Kidney (tissue), 14 donors: ENCODE data around the gene RBM17. TPM values are rescaled to one million over a fixed set of nuclear protein-coding genes. Genes with fewer than 3 reads are reported as not detected.

ENCODE experiments used
- DNase-seq, 5 donors: peaks; one replicate each; pipeline ENCODE4 v3.0.0-alpha.2; 2013 to 2020
- FAIRE-seq: peaks from 2 replicates; lab custom pipeline; 2012; peaks lifted over from hg19 to GRCh38; lab: Jason Lieb, UNC
- H3K27ac ChIP-seq, 2 donors: one replicate each; pipeline ENCODE4 v1.7.0; 2013; ENCODE audit warnings: low read depth in 2 of 2, low read length in 2 of 2, inconsistent platforms in 1 of 2
- H3K27me3 ChIP-seq: one replicate; pipeline ENCODE4 v1.7.1; 2013; ENCODE audit warnings: low read length, inconsistent platforms; ENCODE audit not compliant: control insufficient read depth, insufficient read depth
- H3K36me3 ChIP-seq, 3 donors: one replicate each; pipeline versions ENCODE4 v1.7.0 to v1.7.1; 2013; ENCODE audit warnings: low read length in 3 of 3, control low read depth in 1 of 3, inconsistent platforms in 1 of 3; ENCODE audit not compliant: insufficient read depth in 3 of 3, control insufficient read depth in 2 of 3
- H3K4me1 ChIP-seq, 3 donors: one replicate each; pipeline versions ENCODE4 v1.7.0 to v1.7.1; 2013; ENCODE audit warnings: low read length in 3 of 3, inconsistent platforms in 1 of 3, low read depth in 1 of 3; ENCODE audit not compliant: control insufficient read depth in 2 of 3, insufficient read depth in 2 of 3
- H3K4me3 ChIP-seq, 3 donors: one replicate each; pipeline versions ENCODE4 v1.7.0 to v1.8.1; 2013; ENCODE audit warnings: low read length in 3 of 3, control low read depth in 1 of 3, inconsistent platforms in 1 of 3
- H3K9ac ChIP-seq, 3 donors: one replicate each; pipeline versions ENCODE4 v1.7.0 to v1.7.1; 2013; ENCODE audit warnings: low read length in 3 of 3, control low read depth in 1 of 3, inconsistent platforms in 1 of 3
- H3K9me3 ChIP-seq, 3 donors: one replicate each; pipeline versions ENCODE4 v1.7.0 to v1.7.1; 2013; ENCODE audit warnings: low read length in 3 of 3, control low read depth in 1 of 3, inconsistent platforms in 1 of 3; ENCODE audit not compliant: control insufficient read depth in 2 of 3, insufficient read depth in 1 of 3
- CTCF ChIP-seq: IDR thresholded peaks from 3 replicates; pipeline ENCODE4 v1.5.1; 2012; ENCODE audit warnings: mild to moderate bottlenecking, moderate library complexity, borderline replicate concordance; ENCODE audit not compliant: insufficient read depth; ENCODE audit errors: extremely low read depth
- intact Hi-C: fragments of 100-400 bp; cut with DNase I; formaldehyde crosslinking; loops from one replicate; pipeline ENCODE4 v1.11.1; 2022
- polyA plus RNA-seq: library from polyadenylated mRNA; stranded (reverse); fragments of 350-450 nt; fragmentation: Illumina TruSeq; extraction: RNeasy Lipid Tissue Mini Kit (QIAGEN cat#74804); gene quantifications from one replicate; pipeline ENCODE4 v1.2.3, GENCODE V29; 2014; ENCODE audit warnings: low read depth, low replicate concordance; ENCODE audit not compliant: insufficient read depth
- total RNA-seq: library from RNA; stranded (reverse); fragmentation: NEBNext Ultra II Directional; extraction: Animal tissue kit (Norgen Biotek cat#: 25700); gene quantifications from one replicate; pipeline ENCODE4 v1.2.1, GENCODE V29; 2021
- donor health status: control.
- donor health status: control.
- donor health status: control.
- donor health status: control.
- donor health status: control.
- donor health status: DM: yes; HTN: yes; CAD: no.
- donor health status: Normal renal cell carcinoma (clear cell type).

The RBM17 gene
- total and polyA plus RNA-seq, 2 donors from 2014 or later: 46.4 to 91.9 TPM

DNA sequence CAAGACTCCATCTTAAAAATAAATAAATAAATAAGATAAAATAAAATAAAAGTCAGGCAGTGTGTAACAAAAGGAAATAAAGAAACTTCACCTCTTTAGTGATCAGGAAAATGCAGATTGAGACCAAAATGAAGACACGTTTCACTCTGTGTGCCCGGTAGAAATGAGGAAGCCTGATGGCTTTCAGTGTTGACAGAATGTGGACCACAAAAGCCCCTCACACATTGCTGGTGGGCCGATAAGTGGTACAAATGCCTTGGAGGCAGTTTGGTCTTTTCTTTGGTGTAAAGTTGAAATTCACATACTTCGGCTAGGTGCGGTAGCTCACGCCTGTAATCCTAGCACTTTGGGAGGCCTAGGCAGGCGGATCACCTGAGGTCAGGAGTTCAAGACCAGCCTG is 69.4 kb downstream of the RBM17 start:
- intact Hi-C loops: no loop called here
- Histone ChIP-seq H3K4me1 (no peaks in the 10 kb centered on the region), H3K9me3 (no peaks in the 10 kb centered on the region), H3K27me3 (no peaks in the 10 kb centered on the region), H3K27ac (no peak overlapping the region), H3K9ac (no peak overlapping the region), H3K36me3 (no peaks in the 10 kb centered on the region), H3K4me3 (no peak overlapping the region)
- no peak for TF ChIP-seq CTCF
- FAIRE-seq (no peak), DNase-seq (no peak)

DNA sequence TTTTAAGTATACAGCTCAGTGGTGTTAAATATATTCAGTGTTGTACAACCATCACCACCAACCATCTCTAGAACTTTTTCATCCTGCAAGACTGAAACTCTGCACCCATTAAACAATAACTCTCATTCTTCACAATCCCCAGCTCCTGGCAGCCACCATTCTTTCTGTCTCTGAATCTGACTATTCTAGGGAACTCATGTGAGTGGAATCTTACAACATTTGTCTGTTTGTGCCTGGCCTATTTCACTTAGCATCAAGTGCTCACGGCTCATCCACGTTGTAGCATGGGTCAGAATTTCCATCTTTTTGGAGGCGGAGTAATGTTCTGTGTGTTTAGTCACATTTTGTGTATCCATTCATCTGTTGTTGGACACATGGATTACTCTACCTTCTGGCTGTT is 73.1 kb downstream of the RBM17 start:
- Histone ChIP-seq H3K9ac (no peak overlapping the region), H3K4me1 (peaks cover 0 to 6% (median 0%) of the 10 kb centered on the region in 3 donors), H3K36me3 (peaks cover 0 to 2% (median 0%) of the 10 kb centered on the region in 3 donors), H3K27me3 (no peaks in the 10 kb centered on the region), H3K27ac (no peak overlapping the region), H3K9me3 (no peaks in the 10 kb centered on the region), H3K4me3 (no peak overlapping the region)
- FAIRE-seq: no peak
- TF ChIP-seq CTCF: no peak
- DNase-seq: no peak
- intact Hi-C loops: no loop called here

GRCh38 chr10:6162589-6163356 is 73.9 kb downstream of the RBM17 start:
- DNase-seq: peak in 1 of 5 donors; percentile 41
- FAIRE-seq: no peak
- Histone ChIP-seq H3K36me3 (peaks cover 0 to 2% (median 0%) of the 10 kb centered on the region in 3 donors), H3K9me3 (no peaks in the 10 kb centered on the region), H3K4me3 (peak overlapping the region; percentile 32 to 54 (median 52)), H3K27me3 (no peaks in the 10 kb centered on the region), H3K27ac (peak overlapping the region; percentile 55 to 69), H3K4me1 (peaks cover 0 to 6% (median 0%) of the 10 kb centered on the region in 3 donors), H3K9ac (peak overlapping the region in 1 of 3 donors; percentile 5)
- intact Hi-C loops: no loop called here
- TF ChIP-seq CTCF: no peak
